ENCODE measurements around the gene MAPKAPK2. TPM values are rescaled to one million over a fixed set of nuclear protein-coding genes. Genes with fewer than 3 reads are reported as not detected.

MAPKAPK2 gene
- polyA plus RNA-seq, 1 of the 3 experiments (the other 2 are of a cell fraction): 46.8 TPM

DNA sequence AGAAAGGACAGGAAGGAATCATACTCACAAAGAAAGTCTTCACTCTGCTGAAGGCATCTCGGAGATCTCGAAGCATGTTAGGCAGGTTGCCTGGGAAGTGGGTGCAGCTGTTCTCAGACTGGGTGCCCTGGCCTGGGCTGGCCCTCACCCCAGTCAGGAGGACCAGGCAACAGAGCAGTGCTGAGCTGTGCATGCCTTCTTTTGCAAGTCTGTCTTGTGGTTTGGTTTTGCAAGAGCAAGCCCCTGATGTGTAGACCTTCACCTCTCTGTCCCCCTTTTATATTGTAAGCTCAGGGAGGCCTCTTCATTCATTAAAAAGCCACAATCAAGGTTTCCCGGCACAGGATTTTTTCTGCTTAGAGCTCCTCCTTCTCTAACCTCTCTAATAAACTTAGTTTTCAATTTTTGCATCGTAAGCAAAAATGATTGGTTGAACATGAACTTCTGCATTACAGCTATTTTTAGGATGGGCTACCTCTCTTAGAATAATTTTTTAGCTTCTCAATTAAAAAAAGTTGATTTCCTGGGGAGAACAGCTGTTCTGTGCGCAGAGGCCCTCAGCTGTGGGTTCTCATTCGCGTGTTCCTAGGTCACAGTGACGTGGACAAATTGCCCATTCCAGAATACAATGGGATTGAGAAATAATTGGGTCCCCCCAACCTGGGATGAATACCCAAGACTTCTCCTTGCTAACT lies 87.7 kb downstream of the MAPKAPK2 start, which contains the start of gene IL10:
TSS of gene IL10 (minus strand) at position 252 of the 695 bp plus-strand sequence. CDS start at position 193, 59 bp downstream.
- ChIA-PET POLR2A (no interaction called here), CTCF (interaction anchor here (1.4 to 3.6 kb wide), 4 partner anchors 11 to 140 kb away, joined by 4 to 18 read pairs (median 6); no protein-coding TSS in a partner anchor)
- Histone ChIP-seq H3K4me2 (no peak within 1 kb of the TSS), H3K4me3 (ENCODE audit: low read depth in 2 of 2, low read length in 1 of 2) (no peak within 1 kb of the TSS), H3F3A (replicated peaks; ENCODE audit: insufficient read depth) (no peaks in the 10 kb centered on the region), H3K4me1 (ENCODE audit: control insufficient read depth in 1 of 2, insufficient read depth in 2 of 2, low read depth in 1 of 2, low read length in 1 of 2) (no peaks in the 10 kb centered on the region), H3K9ac (no peak within 1 kb of the TSS), H3K79me2 (ENCODE audit: insufficient read depth) (no peaks in the 10 kb centered on the region), H4K20me1 (ENCODE audit: insufficient read depth) (no peaks in the 10 kb centered on the region), H3K9me2 (no peaks in the 10 kb centered on the region), H3K27me3 (ENCODE audit: insufficient read depth) (peaks cover 29% of the 10 kb centered on the region; the same call in 1 of the 2 replicates), H3K27ac (ENCODE audit: low read depth in 2 of 2, low read length in 1 of 2) (no peak within 1 kb of the TSS), H3K36me3 (replicated peaks in 1 of 2; ENCODE audit: control insufficient read depth in 1 of 2, insufficient read depth in 2 of 2, low read length in 1 of 2) (no peaks in the 10 kb centered on the region), H3K9me3 (no peaks in the 10 kb centered on the region), H2AFZ (ENCODE audit: low read depth) (no peak within 1 kb of the TSS)
- TF ChIP-seq, protein P1, sequence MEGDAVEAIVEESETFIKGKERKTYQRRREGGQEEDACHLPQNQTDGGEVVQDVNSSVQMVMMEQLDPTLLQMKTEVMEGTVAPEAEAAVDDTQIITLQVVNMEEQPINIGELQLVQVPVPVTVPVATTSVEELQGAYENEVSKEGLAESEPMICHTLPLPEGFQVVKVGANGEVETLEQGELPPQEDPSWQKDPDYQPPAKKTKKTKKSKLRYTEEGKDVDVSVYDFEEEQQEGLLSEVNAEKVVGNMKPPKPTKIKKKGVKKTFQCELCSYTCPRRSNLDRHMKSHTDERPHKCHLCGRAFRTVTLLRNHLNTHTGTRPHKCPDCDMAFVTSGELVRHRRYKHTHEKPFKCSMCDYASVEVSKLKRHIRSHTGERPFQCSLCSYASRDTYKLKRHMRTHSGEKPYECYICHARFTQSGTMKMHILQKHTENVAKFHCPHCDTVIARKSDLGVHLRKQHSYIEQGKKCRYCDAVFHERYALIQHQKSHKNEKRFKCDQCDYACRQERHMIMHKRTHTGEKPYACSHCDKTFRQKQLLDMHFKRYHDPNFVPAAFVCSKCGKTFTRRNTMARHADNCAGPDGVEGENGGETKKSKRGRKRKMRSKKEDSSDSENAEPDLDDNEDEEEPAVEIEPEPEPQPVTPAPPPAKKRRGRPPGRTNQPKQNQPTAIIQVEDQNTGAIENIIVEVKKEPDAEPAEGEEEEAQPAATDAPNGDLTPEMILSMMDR (IDR thresholded peaks at IDR 0.05): no peak
- no peak for TF ChIP-seq GABPA (IDR thresholded peaks at IDR 0.05; ENCODE audit: low read depth)
- TF ChIP-seq, protein P2, sequence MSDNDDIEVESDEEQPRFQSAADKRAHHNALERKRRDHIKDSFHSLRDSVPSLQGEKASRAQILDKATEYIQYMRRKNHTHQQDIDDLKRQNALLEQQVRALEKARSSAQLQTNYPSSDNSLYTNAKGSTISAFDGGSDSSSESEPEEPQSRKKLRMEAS (IDR thresholded peaks at IDR 0.05; ENCODE audit: low read depth): no peak
- no peak for TF ChIP-seq RFX5 (IDR thresholded peaks at IDR 0.05; ENCODE audit: low read length)
- no peak for TF ChIP-seq FOSL2 (IDR thresholded peaks at IDR 0.05; ENCODE audit: borderline replicate concordance, low read depth)
- TF ChIP-seq, protein P3, sequence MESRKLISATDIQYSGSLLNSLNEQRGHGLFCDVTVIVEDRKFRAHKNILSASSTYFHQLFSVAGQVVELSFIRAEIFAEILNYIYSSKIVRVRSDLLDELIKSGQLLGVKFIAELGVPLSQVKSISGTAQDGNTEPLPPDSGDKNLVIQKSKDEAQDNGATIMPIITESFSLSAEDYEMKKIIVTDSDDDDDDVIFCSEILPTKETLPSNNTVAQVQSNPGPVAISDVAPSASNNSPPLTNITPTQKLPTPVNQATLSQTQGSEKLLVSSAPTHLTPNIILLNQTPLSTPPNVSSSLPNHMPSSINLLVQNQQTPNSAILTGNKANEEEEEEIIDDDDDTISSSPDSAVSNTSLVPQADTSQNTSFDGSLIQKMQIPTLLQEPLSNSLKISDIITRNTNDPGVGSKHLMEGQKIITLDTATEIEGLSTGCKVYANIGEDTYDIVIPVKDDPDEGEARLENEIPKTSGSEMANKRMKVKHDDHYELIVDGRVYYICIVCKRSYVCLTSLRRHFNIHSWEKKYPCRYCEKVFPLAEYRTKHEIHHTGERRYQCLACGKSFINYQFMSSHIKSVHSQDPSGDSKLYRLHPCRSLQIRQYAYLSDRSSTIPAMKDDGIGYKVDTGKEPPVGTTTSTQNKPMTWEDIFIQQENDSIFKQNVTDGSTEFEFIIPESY (IDR thresholded peaks at IDR 0.05; ENCODE audit: borderline replicate concordance, low read depth): no peak
- TF ChIP-seq, protein P4, sequence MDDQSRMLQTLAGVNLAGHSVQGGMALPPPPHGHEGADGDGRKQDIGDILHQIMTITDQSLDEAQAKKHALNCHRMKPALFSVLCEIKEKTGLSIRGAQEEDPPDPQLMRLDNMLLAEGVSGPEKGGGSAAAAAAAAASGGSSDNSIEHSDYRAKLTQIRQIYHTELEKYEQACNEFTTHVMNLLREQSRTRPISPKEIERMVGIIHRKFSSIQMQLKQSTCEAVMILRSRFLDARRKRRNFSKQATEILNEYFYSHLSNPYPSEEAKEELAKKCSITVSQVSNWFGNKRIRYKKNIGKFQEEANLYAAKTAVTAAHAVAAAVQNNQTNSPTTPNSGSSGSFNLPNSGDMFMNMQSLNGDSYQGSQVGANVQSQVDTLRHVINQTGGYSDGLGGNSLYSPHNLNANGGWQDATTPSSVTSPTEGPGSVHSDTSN (IDR thresholded peaks at IDR 0.05): no peak
- TF ChIP-seq, protein P5, sequence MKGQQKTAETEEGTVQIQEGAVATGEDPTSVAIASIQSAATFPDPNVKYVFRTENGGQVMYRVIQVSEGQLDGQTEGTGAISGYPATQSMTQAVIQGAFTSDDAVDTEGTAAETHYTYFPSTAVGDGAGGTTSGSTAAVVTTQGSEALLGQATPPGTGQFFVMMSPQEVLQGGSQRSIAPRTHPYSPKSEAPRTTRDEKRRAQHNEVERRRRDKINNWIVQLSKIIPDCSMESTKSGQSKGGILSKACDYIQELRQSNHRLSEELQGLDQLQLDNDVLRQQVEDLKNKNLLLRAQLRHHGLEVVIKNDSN (IDR thresholded peaks at IDR 0.05; ENCODE audit: borderline replicate concordance, low read depth): no peak
- TF ChIP-seq SMC3 (IDR thresholded peaks at IDR 0.05; ENCODE audit: low read depth, low read length): no peak
- TF ChIP-seq MXI1 (IDR thresholded peaks at IDR 0.05; ENCODE audit: low read depth, low read length): no peak
- TF ChIP-seq RXRA (IDR thresholded peaks at IDR 0.05; ENCODE audit: borderline replicate concordance, low read depth): no peak
- no peak for TF ChIP-seq FOXM1 (IDR thresholded peaks at IDR 0.05; ENCODE audit: low read depth)
- no peak for TF ChIP-seq NRF1 (IDR thresholded peaks at IDR 0.05; ENCODE audit: low read depth, low read length)
- TF ChIP-seq MEF2A (IDR thresholded peaks at IDR 0.05; ENCODE audit: borderline replicate concordance, low read depth): no peak
- no peak for TF ChIP-seq SIN3A (IDR thresholded peaks at IDR 0.05; ENCODE audit: borderline replicate concordance, low read depth, low read length)
- TF ChIP-seq ELF1 (IDR thresholded peaks at IDR 0.05): no peak
- no peak for TF ChIP-seq RCOR1 (IDR thresholded peaks at IDR 0.05; ENCODE audit: low read length)
- no peak for TF ChIP-seq TCF12 (IDR thresholded peaks at IDR 0.05)
- no peak for TF ChIP-seq JUND (IDR thresholded peaks at IDR 0.05)
- no peak for TF ChIP-seq FOXJ3 (CRISPR knock-in tag; IDR thresholded peaks at IDR 0.05)
- 65% methylated on average over 8 of the region's 8 CpGs for WGBS (ENCODE audit: low lambda C conversion rate)
- DNase-seq: no peak

All from SK-N-SH (cell line).